GOT3 (cell line): ENCODE results near the gene FHL2.

Experiments used
- DNase-seq: peaks from one replicate; lab custom pipeline; 2025; ENCODE audit warnings: mixed read lengths; lab: John Stamatoyannopoulos, UW

FHL2 gene

DNA sequence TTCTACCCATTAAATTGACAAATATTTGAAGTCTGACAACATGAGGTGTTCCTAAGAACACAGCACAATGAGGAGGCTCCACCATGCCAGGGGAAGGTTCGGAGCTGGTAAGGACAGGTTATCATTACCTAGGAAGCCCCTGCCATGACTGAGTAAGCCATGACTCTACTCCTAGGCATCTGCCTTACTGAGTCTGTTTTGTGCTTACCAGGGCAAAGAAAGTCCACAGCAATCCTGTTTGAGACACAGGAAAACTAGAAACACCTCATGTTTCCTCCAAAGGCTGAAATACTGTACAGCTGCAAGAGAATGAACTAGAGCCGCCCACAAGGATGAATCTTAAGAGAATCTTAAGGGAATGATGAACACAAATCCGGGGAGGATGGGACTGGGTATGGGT, 80.9 kb downstream of the FHL2 start:
- no peak for DNase-seq

DNA sequence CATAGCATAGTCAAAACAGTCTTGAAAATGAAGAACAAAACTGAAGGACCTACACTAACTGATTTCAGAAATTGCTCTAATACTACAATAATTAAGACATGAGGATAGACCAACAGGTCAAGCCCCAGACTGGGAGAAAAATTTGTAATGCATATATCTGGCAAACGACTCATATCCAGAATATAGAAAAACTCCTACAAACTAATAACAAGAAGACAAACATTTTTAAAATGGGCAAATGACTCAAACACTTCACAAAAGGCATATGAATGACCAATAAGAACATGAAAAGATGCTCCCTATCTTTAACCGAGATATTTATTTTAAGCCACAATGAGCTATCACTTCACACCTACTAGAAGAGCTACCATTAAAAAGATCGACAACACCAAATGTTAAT, 83.5 kb downstream of the FHL2 start:
- DNase-seq: no peak

DNA sequence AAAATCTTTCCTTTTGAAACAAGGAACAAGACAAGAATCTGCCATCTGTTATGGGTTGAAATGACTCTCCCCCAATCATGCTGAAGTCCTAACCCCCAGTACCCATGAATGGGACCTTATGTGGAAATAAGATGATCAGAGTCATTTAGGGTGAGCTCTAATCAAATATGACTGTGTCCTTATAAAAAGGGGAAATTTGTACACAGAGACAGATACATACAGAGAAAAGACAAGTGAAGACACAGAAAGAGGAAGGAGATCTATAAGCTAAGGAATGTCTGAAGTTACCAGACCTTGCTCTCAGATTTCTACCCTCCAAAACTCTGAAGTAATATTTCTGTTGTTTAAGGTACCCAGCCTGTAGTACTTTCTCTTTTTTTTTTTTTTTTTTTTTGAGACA, 85.0 kb downstream of the FHL2 start:
- no peak for DNase-seq
